H1 (cell line): ENCODE measurements around the gene STK32C. TPM values are rescaled to one million over a fixed set of nuclear protein-coding genes. Genes with fewer than 3 reads are reported as not detected.

Experiments
- CTCF ChIA-PET: fragments of 300-600 bp; sonication (Branson Sonifier 250); formaldehyde crosslinking; loops from one replicate; lab custom pipeline; 2021; ENCODE audit not compliant: partially characterized antibody; lab: Charles Lee
- POLR2A ChIA-PET: fragments of 300-600 bp; sonication (Branson Sonifier 250); formaldehyde crosslinking; loops from one replicate; lab custom pipeline; 2021; ENCODE audit warnings: inconsistent platforms; ENCODE audit not compliant: partially characterized antibody; lab: Charles Lee
- DNase-seq, 2 experiments: peaks; one replicate each; pipeline versions ENCODE4 v3.0.0 to v3.0.0-alpha.2; 2010 to 2022; ENCODE audit warnings: low spot score in 2 of 2, low read depth in 1 of 2, mixed read lengths in 1 of 2
- FAIRE-seq: peaks from 2 replicates; lab custom pipeline; 2011; peaks lifted over from hg19 to GRCh38; lab: Jason Lieb, UNC
- H2AFZ ChIP-seq: 2 replicates; pipeline ENCODE4 v1.8.1; 2012; ENCODE audit warnings: low read length, inconsistent platforms
- H2AK5ac ChIP-seq: 2 replicates; pipeline ENCODE4 v1.6.1; 2013; ENCODE audit warnings: low read depth, low read length
- H2BK120ac ChIP-seq: replicated peaks from 2 replicates; pipeline ENCODE3; 2013; ENCODE audit warnings: low read depth, low read length, inconsistent platforms
- H2BK12ac ChIP-seq: 2 replicates; pipeline ENCODE4 v1.6.1; 2013; ENCODE audit warnings: low read depth, low read length
- H2BK15ac ChIP-seq: 2 replicates; pipeline ENCODE4 v1.6.1; 2013; ENCODE audit warnings: low read length
- H2BK20ac ChIP-seq: 2 replicates; pipeline ENCODE4 v1.6.1; 2013; ENCODE audit warnings: low read length
- H2BK5ac ChIP-seq: 2 replicates; pipeline ENCODE4 v1.6.1; 2013; ENCODE audit warnings: low read depth, low read length
- H3K14ac ChIP-seq: 2 replicates; pipeline ENCODE4 v1.6.1; 2013; ENCODE audit warnings: inconsistent platforms; ENCODE audit not compliant: insufficient read length
- H3K18ac ChIP-seq: 2 replicates; pipeline ENCODE4 v1.6.1; 2013; ENCODE audit warnings: low read length; ENCODE audit errors: extremely low read depth
- H3K23ac ChIP-seq: 2 replicates; pipeline ENCODE4 v1.6.1; 2013; ENCODE audit warnings: inconsistent platforms; ENCODE audit not compliant: insufficient read length
- H3K23me2 ChIP-seq: 2 replicates; pipeline ENCODE4 v1.6.1; 2013; ENCODE audit warnings: low read depth, low read length
- H3K27ac ChIP-seq: 2 replicates; pipeline ENCODE4 v1.6.1; 2011; ENCODE audit warnings: low read depth, low read length, inconsistent platforms
- H3K27me3 ChIP-seq, 4 experiments: replicated peaks in 1 of 4; 1 replicate in 1 of 4; 2 replicates in 3 of 4; pipeline versions ENCODE4 v1.6.1 to v1.8.1; 2011 to 2013; ENCODE audit warnings: low read length in 3 of 4, mild to moderate bottlenecking in 3 of 4, inconsistent platforms in 2 of 4, mixed read lengths in 2 of 4, moderate library complexity in 1 of 4; ENCODE audit not compliant: control insufficient read depth in 3 of 4, insufficient read depth in 3 of 4; ENCODE audit errors: extremely low read depth in 1 of 4
- H3K36me3 ChIP-seq, 4 experiments: 2 replicates each; pipeline versions ENCODE4 v1.6.1 to v1.8.1; 2011 to 2013; ENCODE audit warnings: mild to moderate bottlenecking in 4 of 4, low read length in 3 of 4, moderate library complexity in 2 of 4, control low read depth in 1 of 4, inconsistent platforms in 1 of 4; ENCODE audit not compliant: insufficient read depth in 4 of 4, control insufficient read depth in 2 of 4
- H3K4ac ChIP-seq: replicated peaks from 2 replicates; pipeline ENCODE3; 2013; ENCODE audit warnings: low read length, low read depth, mixed read lengths, inconsistent platforms; ENCODE audit not compliant: insufficient read length
- H3K4me1 ChIP-seq, 4 experiments: replicated peaks in 1 of 4; 1 replicate in 1 of 4; 2 replicates in 3 of 4; pipeline versions ENCODE4 v1.6.1 to v1.8.1; 2011 to 2013; ENCODE audit warnings: low read length in 3 of 4, inconsistent platforms in 2 of 4, mixed read lengths in 1 of 4; ENCODE audit not compliant: insufficient read depth in 4 of 4, control insufficient read depth in 3 of 4
- H3K4me2 ChIP-seq, 2 experiments: 2 replicates each; pipeline versions ENCODE4 v1.6.1 to v1.8.1; 2011 to 2013; ENCODE audit warnings: low read depth in 2 of 2, low read length in 2 of 2, control low read depth in 1 of 2, inconsistent platforms in 1 of 2, mild to moderate bottlenecking in 1 of 2; ENCODE audit not compliant: insufficient read depth in 1 of 2
- H3K4me3 ChIP-seq, 4 experiments: fragments of 200-600, 300-600 bp in 1 of 4; sonication (generic), shearing (Covaris generic), sonication (Bioruptor Twin) in 1 of 4; 2 replicates each; pipeline versions ENCODE4 v1.5.1 to v1.8.1; 2011 to 2016; ENCODE audit warnings: low read length in 4 of 4, low read depth in 3 of 4, control low read depth in 2 of 4, inconsistent platforms in 2 of 4, mild to moderate bottlenecking in 2 of 4, mixed read lengths in 1 of 4, moderate library complexity in 1 of 4; ENCODE audit not compliant: insufficient read depth in 2 of 4; ENCODE audit errors: extremely low read depth in 1 of 4
- H3K56ac ChIP-seq: replicated peaks from 2 replicates; pipeline ENCODE3; 2013; ENCODE audit warnings: low read depth, mild to moderate bottlenecking, mixed read lengths, low read length, inconsistent platforms; ENCODE audit not compliant: insufficient read length
- H3K79me1 ChIP-seq: 2 replicates; pipeline ENCODE4 v1.6.1; 2013; ENCODE audit warnings: low read depth, low read length, control low read depth
- H3K79me2 ChIP-seq, 2 experiments: 2 replicates each; pipeline versions ENCODE4 v1.6.1 to v1.8.1; 2012 to 2013; ENCODE audit warnings: low read length in 2 of 2, mild to moderate bottlenecking in 2 of 2, inconsistent platforms in 1 of 2; ENCODE audit not compliant: insufficient read depth in 2 of 2, control insufficient read depth in 1 of 2
- H3K9ac ChIP-seq, 4 experiments: replicated peaks in 1 of 4; 1 replicate in 1 of 4; 2 replicates in 3 of 4; pipeline versions ENCODE4 v1.6.1 to v1.8.1; 2011 to 2013; ENCODE audit warnings: low read depth in 3 of 4, low read length in 3 of 4, control low read depth in 2 of 4, mild to moderate bottlenecking in 2 of 4, moderate library complexity in 2 of 4, inconsistent platforms in 1 of 4; ENCODE audit errors: extremely low read depth in 1 of 4
- H3K9me3 ChIP-seq, 2 experiments: 2 replicates each; pipeline versions ENCODE4 v1.6.1 to v1.8.1; 2012 to 2013; ENCODE audit warnings: mild to moderate bottlenecking in 2 of 2, moderate library complexity in 2 of 2, control low read depth in 1 of 2, inconsistent platforms in 1 of 2, low read depth in 1 of 2, low read length in 1 of 2, mixed read lengths in 1 of 2; ENCODE audit not compliant: insufficient read depth in 2 of 2
- H4K20me1 ChIP-seq, 2 experiments: replicated peaks in 1 of 2; 2 replicates each; pipeline versions ENCODE3 to v1.8.1; 2011 to 2013; ENCODE audit warnings: inconsistent platforms in 2 of 2, low read length in 2 of 2, mild to moderate bottlenecking in 1 of 2; ENCODE audit not compliant: insufficient read depth in 2 of 2, control insufficient read depth in 1 of 2
- H4K5ac ChIP-seq: 2 replicates; pipeline ENCODE4 v1.6.1; 2013; ENCODE audit warnings: low read length, low read depth, mixed read lengths, inconsistent platforms; ENCODE audit not compliant: insufficient read length
- H4K8ac ChIP-seq: 2 replicates; pipeline ENCODE4 v1.8.0; 2013; ENCODE audit warnings: mild to moderate bottlenecking, moderate library complexity, low read length, inconsistent platforms; ENCODE audit not compliant: insufficient read depth; ENCODE audit errors: extremely low read depth
- H4K91ac ChIP-seq: replicated peaks from 2 replicates; pipeline ENCODE3; 2013; ENCODE audit warnings: low read length, mixed read lengths, inconsistent platforms; ENCODE audit not compliant: insufficient read length
- BCL11A ChIP-seq, 2 experiments: IDR thresholded peaks; one replicate each; pipeline ENCODE4 v1.6.1; 2011; ENCODE audit warnings: low read depth in 2 of 2, low read length in 2 of 2, mild to moderate bottlenecking in 2 of 2
- CREB1 ChIP-seq: IDR thresholded peaks from 2 replicates; pipeline ENCODE4 v1.6.1; 2012; ENCODE audit warnings: inconsistent platforms
- CTBP2 ChIP-seq: IDR thresholded peaks from 2 replicates; pipeline ENCODE4 v1.7.0; 2011; ENCODE audit warnings: borderline replicate concordance, mild to moderate bottlenecking, moderate library complexity, mixed read lengths, low read length; ENCODE audit not compliant: insufficient read depth, insufficient read length
- HDAC6 ChIP-seq: IDR thresholded peaks from one replicate; pipeline ENCODE4 v1.7.1; 2012; ENCODE audit warnings: low read depth, mild to moderate bottlenecking, inconsistent platforms, low read length, moderate library complexity
- JUN ChIP-seq: IDR thresholded peaks from 2 replicates; pipeline ENCODE4 v1.6.1; 2011; ENCODE audit warnings: low read depth, mild to moderate bottlenecking, improper control_type of control experiment, low read length
- POLR2AphosphoS5 ChIP-seq: IDR thresholded peaks from 2 replicates; pipeline ENCODE4 v1.6.1; 2011; ENCODE audit warnings: low read depth, low read length
- POU5F1 ChIP-seq: IDR thresholded peaks from 2 replicates; pipeline ENCODE4 v1.6.1; 2011; ENCODE audit warnings: low read depth, mild to moderate bottlenecking, low read length, moderate library complexity
- RAD21 ChIP-seq, 2 experiments: IDR thresholded peaks in 1 of 2; conservative IDR thresholded peaks in 1 of 2; 2 replicates each; pipeline ENCODE4 v1.6.1; 2011; ENCODE audit warnings: low read depth in 2 of 2, low read length in 2 of 2, improper control_type of control experiment in 1 of 2, inconsistent platforms in 1 of 2, mild to moderate bottlenecking in 1 of 2, moderate library complexity in 1 of 2
- RNF2 ChIP-seq: fragments of 200-900, 300-1000 bp; sonication (generic); IDR thresholded peaks from 2 replicates; pipeline ENCODE4 v1.7.1; 2016; ENCODE audit warnings: borderline replicate concordance, low read depth, mild to moderate bottlenecking, antibody characterized with exemption, low read length; ENCODE audit not compliant: poor library complexity, severe bottlenecking; ENCODE audit errors: missing control alignments
- SAP30 ChIP-seq: fragments of 300-600 bp; sonication (generic); IDR thresholded peaks from 2 replicates; pipeline ENCODE4 v1.7.1; 2012; ENCODE audit warnings: low read length, moderate library complexity, mild to moderate bottlenecking, inconsistent platforms; ENCODE audit not compliant: insufficient read depth, insufficient replicate concordance
- SIX5 ChIP-seq: IDR thresholded peaks from 2 replicates; pipeline ENCODE4 v1.6.1; 2011; ENCODE audit warnings: mild to moderate bottlenecking, low read depth, low read length
- SP2 ChIP-seq: IDR thresholded peaks from 2 replicates; pipeline ENCODE4 v1.6.1; 2012; ENCODE audit warnings: mild to moderate bottlenecking, low read length, inconsistent platforms
- SP4 ChIP-seq: IDR thresholded peaks from 2 replicates; pipeline ENCODE4 v1.6.1; 2012; ENCODE audit warnings: low read length, inconsistent platforms
- TAF7 ChIP-seq: optimal IDR thresholded peaks from 2 replicates; pipeline ENCODE3; 2011; ENCODE audit warnings: low read depth, mild to moderate bottlenecking, inconsistent platforms, low read length, moderate library complexity, borderline replicate concordance
- WGBS, 2 experiments: shearing (Covaris generic) in 1 of 2; methylation state at CpG; one replicate each; pipeline versions ENCODE4 v1.1.6 to v1.1.7; 2013 to 2015; ENCODE audit warnings: low lambda C conversion rate in 2 of 2, mixed read lengths in 2 of 2, inconsistent platforms in 1 of 2, low coverage in 1 of 2, missing lambda C conversion rate in 1 of 2; ENCODE audit not compliant: insufficient replicate concordance in 2 of 2, insufficient coverage in 1 of 2, insufficient read length in 1 of 2; ENCODE audit errors: extremely low coverage in 1 of 2, missing lambda C conversion rate in 1 of 2; 5-methylcytosine and 5-hydroxymethylcytosine counted together
- polyA plus RNA-seq, 7 experiments: library from polyadenylated mRNA; depleted of rRNA in 3 of 7; stranded (reverse) in 5 of 7; unstranded in 2 of 7; fragments of >200 nt in 5 of 7; fragments of 200-250 nt in 2 of 7; gene quantifications; 1 replicate in 5 of 7; 2 replicates in 1 of 7; 4 replicates in 1 of 7; pipeline versions ENCODE4 v1.2.1 to v1.2.3, GENCODE V29; 2011 to 2013; ENCODE audit warnings: missing spikeins in 2 of 7, mixed read lengths in 2 of 7
- total RNA-seq: library from RNA; stranded (reverse); fragmentation: NEBNext Ultra II Directional; extraction: Animal tissue kit (Norgen Biotek cat#: 25700); gene quantifications from 2 replicates; pipeline ENCODE4 v1.2.1, GENCODE V29; 2021

STK32C gene
- total and polyA plus RNA-seq, 2 of the 8 experiments (the other 6 are each of a cell fraction or from before 2014, with no cell fraction given): 10.6 to 15.6 TPM

DNA sequence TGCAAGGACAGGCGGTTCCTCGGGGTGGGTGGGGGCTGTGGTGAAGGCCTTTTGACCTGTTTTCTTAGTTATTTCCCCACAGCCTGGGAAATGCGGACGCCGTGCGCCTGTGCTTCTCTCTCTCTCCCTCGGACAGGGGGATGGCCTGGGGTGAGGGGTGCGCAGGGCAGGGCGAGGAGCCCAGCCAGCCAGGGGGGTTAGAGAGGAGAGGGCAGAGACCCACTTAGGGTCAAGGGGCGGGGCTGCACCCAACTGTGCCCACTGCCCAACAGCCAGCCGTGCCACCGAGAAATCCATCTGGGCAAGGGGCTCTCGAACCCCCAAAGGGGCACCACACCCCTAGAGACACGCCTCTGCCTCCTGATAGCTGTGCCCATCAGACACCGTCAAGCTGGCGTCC lies 67.2 kb downstream of the STK32C start:
- Histone ChIP-seq H2BK5ac (no peak overlapping the region), H3K23me2 (no peaks in the 10 kb centered on the region), H2BK15ac (no peak overlapping the region), H3K23ac (no peak overlapping the region), H3K56ac (no peak overlapping the region), H3K27me3 (no peaks in the 10 kb centered on the region), H4K5ac (no peak overlapping the region), H3K18ac (no peak overlapping the region), H3K4me3 (no peak overlapping the region), H3K4ac (no peak overlapping the region), H3K79me2 (no peaks in the 10 kb centered on the region), H3K36me3 (no peaks in the 10 kb centered on the region), H3K4me2 (no peak overlapping the region), H3K4me1 (no peaks in the 10 kb centered on the region; a peak in 1 of 7 replicates), H3K14ac (no peak overlapping the region), H2BK12ac (no peak overlapping the region), H4K8ac (no peak overlapping the region), H3K9ac (no peak overlapping the region), H3K9me3 (no peaks in the 10 kb centered on the region), H2BK20ac (no peak overlapping the region), H4K20me1 (peaks cover 0 to 4% of the 10 kb centered on the region in 2 experiments), H3K27ac (no peak overlapping the region), H3K79me1 (no peaks in the 10 kb centered on the region), H2AFZ (no peak overlapping the region), H4K91ac (no peak overlapping the region), H2BK120ac (no peak overlapping the region), H2AK5ac (no peak overlapping the region)
- FAIRE-seq (no peak), DNase-seq (no peak)
- ChIA-PET CTCF (interaction anchor here (0.7 to 2.3 kb wide), 3 partner anchors 20 to 120 kb away, joined by 3 to 9 read pairs (median 3); no protein-coding TSS in a partner anchor), POLR2A (no interaction called here)
- 92% methylated on average over 9 of the region's 16 CpGs; no CpG with 5 or more reads in 1 of the 2 experiments for WGBS, 2 experiments
- TF ChIP-seq JUN (no peak), POU5F1 (no peak), HDAC6 (no peak), SAP30 (no peak), BCL11A (IDR thresholded peaks at IDR 0.05; ENCODE audit: low read depth in 2 of 2, low read length in 2 of 2) (no peak), TAF7 (no peak), SP4 (no peak), RAD21 (IDR thresholded peaks at IDR 0.05 in 1 of 2, conservative IDR thresholded peaks at IDR 0.05 in 1 of 2; ENCODE audit: low read depth in 2 of 2, low read length in 2 of 2) (no peak), CTBP2 (no peak), SP2 (no peak), CREB1 (no peak), RNF2 (no peak), POLR2AphosphoS5 (no peak), SIX5 (no peak)
